Activated naive CD8-positive, alpha-beta T cell treated with anti-CD3 and anti-CD28 coated beads for 36 hours (primary cell): ENCODE results near the gene GPATCH1. TPM values are rescaled to one million over a fixed set of nuclear protein-coding genes. Genes with fewer than 3 reads are reported as not detected.
"Not testable (repeated sequence)": the region's sequence is repeated elsewhere in the genome, so short reads cannot be mapped to it uniquely, and the experiment has no call there.

ENCODE experiments used
- DNase-seq: peaks from one replicate; pipeline ENCODE4 v3.0.0; 2021
- H3K27ac Mint-ChIP-seq: one replicate; pipeline ENCODE4 v1.8.0; 2022; ENCODE audit warnings: mild to moderate bottlenecking, moderate library complexity, mixed read lengths
- H3K27me3 Mint-ChIP-seq: one replicate; pipeline ENCODE4 v1.8.0; 2022; ENCODE audit warnings: mild to moderate bottlenecking, mixed read lengths
- H3K36me3 Mint-ChIP-seq: one replicate; pipeline ENCODE4 v1.8.0; 2021; ENCODE audit warnings: mild to moderate bottlenecking, mixed read lengths
- H3K4me1 Mint-ChIP-seq: one replicate; pipeline ENCODE4 v1.8.0; 2021; ENCODE audit warnings: mixed read lengths
- H3K4me3 Mint-ChIP-seq: one replicate; pipeline ENCODE4 v1.8.0; 2022; ENCODE audit warnings: mild to moderate bottlenecking, moderate library complexity, mixed read lengths
- H3K9me3 Mint-ChIP-seq: one replicate; pipeline ENCODE4 v1.8.0; 2022; ENCODE audit warnings: mixed read lengths
- total RNA-seq, 2 experiments: library from RNA; stranded (reverse); gene quantifications; one replicate each; pipeline ENCODE4 v1.2.3, GENCODE V29; 2021

GPATCH1 gene
- total RNA-seq = 10 to 100 TPM; 10.6 to 11.8 TPM

GRCh38 chr19:33080761-33081681, at the start of gene GPATCH1:
GPATCH1 (plus strand) TSS chr19:33081181; CDS start chr19:33081194, 13 bp downstream.
- Mint-ChIP-seq H3K36me3 (peaks cover 4% of the 10 kb centered on the region), H3K27ac (peak within 1 kb of the TSS; percentile 91), H3K4me1 (peaks cover 29% of the 10 kb centered on the region), H3K27me3 (peaks cover 2% of the 10 kb centered on the region), H3K9me3 (no peaks in the 10 kb centered on the region), H3K4me3 (peak within 1 kb of the TSS; percentile 97)
- peak; percentile 91 for DNase-seq

GRCh38 chr19:33032218-33032781, 48.7 kb upstream of the GPATCH1 start:
- Mint-ChIP-seq H3K27me3 (no peaks in the 10 kb centered on the region), H3K36me3 (peaks cover 5% of the 10 kb centered on the region), H3K27ac (no peak overlapping the region), H3K4me1 (peaks cover 4% of the 10 kb centered on the region), H3K9me3 (peaks cover 13% of the 10 kb centered on the region), H3K4me3 (no peak overlapping the region)
- DNase-seq = no peak

GRCh38 chr19:33035461-33035860, 45.5 kb upstream of the GPATCH1 start:
- H3K36me3 Mint-ChIP-seq = peaks cover 6% of the 10 kb centered on the region
- no peaks in the 10 kb centered on the region for H3K9me3 Mint-ChIP-seq
- no peak overlapping the region for H3K4me3 Mint-ChIP-seq

GRCh38 chr19:33036370-33037167, 44.4 kb upstream of the GPATCH1 start:
- not testable (repeated sequence) for H3K9me3 Mint-ChIP-seq, H3K36me3 Mint-ChIP-seq, H3K27me3 Mint-ChIP-seq, H3K4me3 Mint-ChIP-seq, DNase-seq
- peak overlapping the region; percentile 75 for H3K27ac Mint-ChIP-seq
- H3K4me1 Mint-ChIP-seq = peaks cover 10% of the 10 kb centered on the region

More at GRCh38 chr19:33035461-33035860, 45.5 kb upstream of the GPATCH1 start:
- no peak overlapping the region for H3K27ac Mint-ChIP-seq
- H3K4me1 Mint-ChIP-seq = peaks cover 10% of the 10 kb centered on the region
- no peaks in the 10 kb centered on the region for H3K27me3 Mint-ChIP-seq
- no peak for DNase-seq

- Mint-ChIP-seq H3K27ac (peak overlapping the region; percentile 75), H3K4me3 (peak overlapping the region; percentile 77), H3K4me1 (peaks cover 10% of the 10 kb centered on the region)
- H3K27me3 Mint-ChIP-seq, H3K36me3 Mint-ChIP-seq, H3K9me3 Mint-ChIP-seq: not testable (repeated sequence)
- DNase-seq = peak; percentile 19
These were observed 43.6 kb upstream of the GPATCH1 start for GRCh38 chr19:33037168-33038025.

GRCh38 chr19:33039108-33039599, 41.8 kb upstream of the GPATCH1 start:
- Mint-ChIP-seq H3K36me3 (peaks cover 6% of the 10 kb centered on the region), H3K27ac (no peak overlapping the region), H3K4me3 (no peak overlapping the region), H3K27me3 (no peaks in the 10 kb centered on the region), H3K9me3 (no peaks in the 10 kb centered on the region), H3K4me1 (peaks cover 10% of the 10 kb centered on the region)
- no peak for DNase-seq

GRCh38 chr19:33039815-33040214, 41.2 kb upstream of the GPATCH1 start:
- H3K27ac Mint-ChIP-seq = no peak overlapping the region
- no peaks in the 10 kb centered on the region for H3K27me3 Mint-ChIP-seq
- peaks cover 10% of the 10 kb centered on the region for H3K4me1 Mint-ChIP-seq
- no peak overlapping the region for H3K4me3 Mint-ChIP-seq
- H3K9me3 Mint-ChIP-seq = no peaks in the 10 kb centered on the region
- H3K36me3 Mint-ChIP-seq = peaks cover 6% of the 10 kb centered on the region
- DNase-seq = no peak

- Mint-ChIP-seq H3K9me3 (no peaks in the 10 kb centered on the region), H3K36me3 (peaks cover 6% of the 10 kb centered on the region), H3K4me3 (no peak overlapping the region), H3K27me3 (no peaks in the 10 kb centered on the region), H3K4me1 (peaks cover 10% of the 10 kb centered on the region), H3K27ac (no peak overlapping the region)
- DNase-seq = no peak
These were observed 39.8 kb upstream of the GPATCH1 start for GRCh38 chr19:33040994-33041827.

GRCh38 chr19:33041828-33042160, 39.2 kb upstream of the GPATCH1 start:
- H3K4me3 Mint-ChIP-seq, H3K27me3 Mint-ChIP-seq, H3K36me3 Mint-ChIP-seq, DNase-seq, H3K27ac Mint-ChIP-seq, H3K9me3 Mint-ChIP-seq: not testable (repeated sequence)
- peaks cover 10% of the 10 kb centered on the region for H3K4me1 Mint-ChIP-seq

- Mint-ChIP-seq H3K36me3 (no peaks in the 10 kb centered on the region), H3K27me3 (no peaks in the 10 kb centered on the region), H3K4me1 (no peaks in the 10 kb centered on the region), H3K4me3 (no peak overlapping the region), H3K9me3 (no peaks in the 10 kb centered on the region), H3K27ac (no peak overlapping the region)
- DNase-seq = no peak
These were observed 33.6 kb upstream of the GPATCH1 start for GRCh38 chr19:33047422-33047821.

GRCh38 chr19:33048806-33049676, 31.9 kb upstream of the GPATCH1 start:
- no peak overlapping the region for H3K27ac Mint-ChIP-seq
- DNase-seq = no peak
- H3K27me3 Mint-ChIP-seq = no peaks in the 10 kb centered on the region
- H3K36me3 Mint-ChIP-seq = no peaks in the 10 kb centered on the region
- no peak overlapping the region for H3K4me3 Mint-ChIP-seq
- H3K4me1 Mint-ChIP-seq = no peaks in the 10 kb centered on the region
- H3K9me3 Mint-ChIP-seq = no peaks in the 10 kb centered on the region

GRCh38 chr19:33050110-33050509, 30.9 kb upstream of the GPATCH1 start:
- no peaks in the 10 kb centered on the region for H3K36me3 Mint-ChIP-seq
- DNase-seq = no peak
- H3K9me3 Mint-ChIP-seq = no peaks in the 10 kb centered on the region
- no peaks in the 10 kb centered on the region for H3K4me1 Mint-ChIP-seq
- no peak overlapping the region for H3K4me3 Mint-ChIP-seq
- no peak overlapping the region for H3K27ac Mint-ChIP-seq
- no peaks in the 10 kb centered on the region for H3K27me3 Mint-ChIP-seq

GRCh38 chr19:33052352-33052972, 28.5 kb upstream of the GPATCH1 start:
- Mint-ChIP-seq H3K4me3 (no peak overlapping the region), H3K4me1 (no peaks in the 10 kb centered on the region), H3K27ac (no peak overlapping the region), H3K36me3 (no peaks in the 10 kb centered on the region), H3K9me3 (no peaks in the 10 kb centered on the region), H3K27me3 (no peaks in the 10 kb centered on the region)
- no peak for DNase-seq
